ENCODE measurements around the gene GP2. TPM values are rescaled to one million over a fixed set of nuclear protein-coding genes. Genes with fewer than 3 reads are reported as not detected.

The GP2 gene
- polyA plus RNA-seq, 3 donors = not detected

GRCh38 chr16:20332411-20332810 is 5.1 kb upstream of the GP2 start:
- Mint-ChIP-seq H3K4me3 (no peak overlapping the region), H3K27ac (no peak overlapping the region), H3K4me1 (no peaks in the 10 kb centered on the region), H3K36me3 (no peaks in the 10 kb centered on the region), H3K9me3 (peaks cover 0 to 5% (median 0%) of the 10 kb centered on the region in 7 donors), H3K27me3 (ENCODE audit: low read depth in 3 of 3) (peaks cover 0 to 9% (median 7%) of the 10 kb centered on the region in 3 donors)
- Histone ChIP-seq H3K9ac (ENCODE audit: insufficient read depth, low read length, poor library complexity, severe bottlenecking) (no peak overlapping the region), H4K20me1 (ENCODE audit: insufficient read depth, low read length) (no peaks in the 10 kb centered on the region), H3K27ac (ENCODE audit: low read depth in 1 of 2, low read length in 2 of 2) (no peak overlapping the region), H2AFZ (ENCODE audit: insufficient read depth, low read depth, low read length, poor library complexity, severe bottlenecking) (no peak overlapping the region), H3K9me3 (replicated peaks in 1 of 2; ENCODE audit: control insufficient read depth in 1 of 2, insufficient read depth in 1 of 2, low read length in 2 of 2) (no peaks in the 10 kb centered on the region), H3K4me3 (replicated peaks in 1 of 3; ENCODE audit: low read depth in 2 of 3, low read length in 3 of 3) (no peak overlapping the region), H3K4me2 (replicated peaks; ENCODE audit: extremely low read depth, low read length, poor library complexity, severe bottlenecking) (no peak overlapping the region), H3K79me2 (ENCODE audit: insufficient read depth, low read length) (no peaks in the 10 kb centered on the region), H3K36me3 (replicated peaks in 1 of 2; ENCODE audit: control insufficient read depth in 1 of 2, insufficient read depth in 2 of 2, low read length in 2 of 2) (no peaks in the 10 kb centered on the region), H3K27me3 (ENCODE audit: control insufficient read depth in 2 of 2, insufficient read depth in 2 of 2, low read length in 2 of 2) (no peaks in the 10 kb centered on the region), H3K4me1 (ENCODE audit: control insufficient read depth in 1 of 2, insufficient read depth in 2 of 2, low read length in 2 of 2) (no peaks in the 10 kb centered on the region)
- TF ChIP-seq, protein P1, sequence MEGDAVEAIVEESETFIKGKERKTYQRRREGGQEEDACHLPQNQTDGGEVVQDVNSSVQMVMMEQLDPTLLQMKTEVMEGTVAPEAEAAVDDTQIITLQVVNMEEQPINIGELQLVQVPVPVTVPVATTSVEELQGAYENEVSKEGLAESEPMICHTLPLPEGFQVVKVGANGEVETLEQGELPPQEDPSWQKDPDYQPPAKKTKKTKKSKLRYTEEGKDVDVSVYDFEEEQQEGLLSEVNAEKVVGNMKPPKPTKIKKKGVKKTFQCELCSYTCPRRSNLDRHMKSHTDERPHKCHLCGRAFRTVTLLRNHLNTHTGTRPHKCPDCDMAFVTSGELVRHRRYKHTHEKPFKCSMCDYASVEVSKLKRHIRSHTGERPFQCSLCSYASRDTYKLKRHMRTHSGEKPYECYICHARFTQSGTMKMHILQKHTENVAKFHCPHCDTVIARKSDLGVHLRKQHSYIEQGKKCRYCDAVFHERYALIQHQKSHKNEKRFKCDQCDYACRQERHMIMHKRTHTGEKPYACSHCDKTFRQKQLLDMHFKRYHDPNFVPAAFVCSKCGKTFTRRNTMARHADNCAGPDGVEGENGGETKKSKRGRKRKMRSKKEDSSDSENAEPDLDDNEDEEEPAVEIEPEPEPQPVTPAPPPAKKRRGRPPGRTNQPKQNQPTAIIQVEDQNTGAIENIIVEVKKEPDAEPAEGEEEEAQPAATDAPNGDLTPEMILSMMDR (IDR thresholded peaks at IDR 0.05) = no peak
- no peak for DNase-seq
- intact Hi-C loops (cut with micrococcal nuclease) = no loop called here
- 94% methylated on average over 7 of the region's 8 CpGs for WGBS (ENCODE audit: insufficient coverage)

GRCh38 chr16:20331635-20332034 is 4.3 kb upstream of the GP2 start:
- Histone ChIP-seq H3K4me3 (replicated peaks in 1 of 3; ENCODE audit: low read depth in 2 of 3, low read length in 3 of 3) (no peak overlapping the region), H4K20me1 (ENCODE audit: insufficient read depth, low read length) (no peaks in the 10 kb centered on the region), H3K9me3 (replicated peaks in 1 of 2; ENCODE audit: control insufficient read depth in 1 of 2, insufficient read depth in 1 of 2, low read length in 2 of 2) (no peaks in the 10 kb centered on the region), H2AFZ (ENCODE audit: insufficient read depth, low read depth, low read length, poor library complexity, severe bottlenecking) (no peak overlapping the region), H3K4me2 (replicated peaks; ENCODE audit: extremely low read depth, low read length, poor library complexity, severe bottlenecking) (no peak overlapping the region), H3K27me3 (ENCODE audit: control insufficient read depth in 2 of 2, insufficient read depth in 2 of 2, low read length in 2 of 2) (no peaks in the 10 kb centered on the region), H3K79me2 (ENCODE audit: insufficient read depth, low read length) (no peaks in the 10 kb centered on the region), H3K27ac (ENCODE audit: low read depth in 1 of 2, low read length in 2 of 2) (no peak overlapping the region), H3K36me3 (replicated peaks in 1 of 2; ENCODE audit: control insufficient read depth in 1 of 2, insufficient read depth in 2 of 2, low read length in 2 of 2) (no peaks in the 10 kb centered on the region), H3K9ac (ENCODE audit: insufficient read depth, low read length, poor library complexity, severe bottlenecking) (no peak overlapping the region), H3K4me1 (ENCODE audit: control insufficient read depth in 1 of 2, insufficient read depth in 2 of 2, low read length in 2 of 2) (no peaks in the 10 kb centered on the region)
- Mint-ChIP-seq H3K27ac (no peak overlapping the region), H3K9me3 (peaks cover 0 to 5% (median 0%) of the 10 kb centered on the region in 7 donors), H3K4me3 (no peak overlapping the region), H3K4me1 (no peaks in the 10 kb centered on the region), H3K36me3 (no peaks in the 10 kb centered on the region), H3K27me3 (ENCODE audit: low read depth in 3 of 3) (peaks cover 0 to 9% (median 7%) of the 10 kb centered on the region in 3 donors)
- intact Hi-C loops (cut with micrococcal nuclease) = no loop called here
- WGBS (ENCODE audit: insufficient coverage) = 67% methylated on average over 1 of the region's 5 CpGs
- TF ChIP-seq, protein P1 (IDR thresholded peaks at IDR 0.05) = no peak
- no peak for DNase-seq
